Hippocampal formation (tissue), 2 donors: ENCODE results near the gene CFAP45.

ENCODE experiments used
- DNase-seq, 2 donors: peaks; one replicate each; lab custom pipeline; 2025; lab: John Stamatoyannopoulos, UW

CFAP45 gene

GRCh38 chr1:159936273-159936904 is 36.4 kb upstream of the CFAP45 start:
- peak in 1 of 2 donors; percentile 28 for DNase-seq

- DNase-seq, result no peak
These were observed 35.8 kb upstream of the CFAP45 start for GRCh38 chr1:159935719-159936272.

- no peak for DNase-seq
These were observed 35.3 kb upstream of the CFAP45 start for GRCh38 chr1:159935305-159935704.

GRCh38 chr1:159934136-159935039 is 34.4 kb upstream of the CFAP45 start:
- no peak for DNase-seq

DNA sequence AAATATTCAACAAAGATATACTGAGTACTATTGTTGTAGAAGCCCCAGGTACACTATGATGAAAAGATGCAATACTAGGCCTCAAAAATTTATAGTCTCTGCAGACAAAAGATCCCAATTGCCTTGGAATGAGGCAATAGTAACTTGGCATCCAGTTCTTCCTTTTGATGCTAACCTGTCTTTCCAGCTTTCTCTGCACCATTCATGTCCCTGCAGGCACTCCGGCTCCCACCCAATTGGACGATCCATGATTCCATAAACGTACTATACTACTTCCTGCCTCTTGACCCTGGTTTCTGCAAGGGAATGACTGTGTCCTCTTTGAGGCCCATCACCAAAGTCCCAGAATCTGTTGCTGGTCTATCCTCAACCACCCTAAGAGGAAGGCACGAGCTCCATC is 33.4 kb upstream of the CFAP45 start:
- no peak for DNase-seq

DNA sequence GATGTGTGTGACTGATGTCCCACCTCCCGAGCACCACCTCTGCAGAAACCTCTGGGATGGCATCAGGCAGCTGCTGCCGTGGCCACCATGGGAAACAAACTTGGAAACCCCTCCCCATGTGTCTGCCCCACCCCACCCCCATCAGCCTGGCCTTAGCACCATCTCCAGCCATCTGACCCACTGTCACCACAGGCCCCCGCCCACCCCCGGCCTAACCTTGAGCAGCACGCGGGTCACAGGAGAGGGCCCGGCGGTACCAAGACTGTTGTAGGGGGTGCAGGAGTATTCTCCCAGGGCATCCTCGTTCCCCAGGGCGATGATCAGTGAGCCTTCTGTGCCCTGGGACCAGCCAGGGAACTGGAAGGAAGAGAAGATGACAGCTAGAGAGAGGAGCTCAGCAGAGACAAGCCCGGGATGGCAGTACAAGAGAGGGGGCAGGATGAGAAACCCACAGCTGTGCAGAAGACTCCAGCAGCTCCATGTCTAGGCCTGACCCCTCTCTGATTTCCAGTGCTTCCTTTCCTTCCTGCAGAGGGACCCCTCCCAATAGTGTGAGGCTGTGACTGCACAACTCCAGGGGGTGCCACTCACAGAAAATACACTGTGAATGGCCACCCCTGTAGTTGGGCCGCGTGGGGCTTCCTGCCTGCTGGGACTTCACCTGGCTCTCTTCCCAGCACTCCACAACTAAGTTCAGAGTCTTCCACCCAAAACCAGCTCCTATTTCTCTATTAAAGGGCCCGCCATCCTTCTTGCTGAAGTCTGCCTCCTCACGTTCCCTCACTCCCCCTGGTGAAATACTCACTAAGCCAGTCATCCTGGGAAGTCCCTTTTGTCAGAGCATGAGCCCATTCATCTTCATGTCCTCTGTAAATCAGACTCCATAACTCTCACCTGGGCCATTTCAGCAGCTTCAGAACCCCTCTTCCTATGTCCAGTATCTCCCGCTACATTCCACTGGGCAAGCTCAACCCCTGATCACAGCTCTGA is 32.6 kb upstream of the CFAP45 start:
- DNase-seq, result no peak

DNA sequence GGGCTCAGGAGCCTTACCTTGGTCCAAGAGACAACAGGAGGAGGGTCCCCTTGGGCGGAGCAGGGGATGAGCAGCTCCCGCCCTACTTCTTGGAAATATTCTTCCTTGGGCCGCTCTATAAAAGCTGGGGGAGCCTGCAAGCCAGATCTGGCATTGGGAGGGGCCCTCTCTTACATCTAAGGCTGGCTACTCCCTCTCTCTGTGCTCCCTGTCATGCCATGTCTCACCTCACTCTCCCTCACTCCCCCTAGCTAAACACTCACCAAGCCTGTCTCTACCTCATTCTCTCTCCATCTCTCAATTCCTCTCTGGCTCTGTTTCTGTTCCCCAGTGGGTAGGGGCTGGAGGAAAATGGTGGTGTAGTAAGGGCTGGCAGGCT is 31.8 kb upstream of the CFAP45 start:
- DNase-seq, result no peak

GRCh38 chr1:159931101-159931794 is 31.3 kb upstream of the CFAP45 start:
- no peak for DNase-seq

- no peak for DNase-seq
These were observed 30.7 kb upstream of the CFAP45 start for GRCh38 chr1:159930634-159931033.

- DNase-seq, result no peak
These were observed 30.3 kb upstream of the CFAP45 start for GRCh38 chr1:159930216-159930615.

GRCh38 chr1:159929155-159930051 is 29.4 kb upstream of the CFAP45 start:
- DNase-seq, result no peak

DNA sequence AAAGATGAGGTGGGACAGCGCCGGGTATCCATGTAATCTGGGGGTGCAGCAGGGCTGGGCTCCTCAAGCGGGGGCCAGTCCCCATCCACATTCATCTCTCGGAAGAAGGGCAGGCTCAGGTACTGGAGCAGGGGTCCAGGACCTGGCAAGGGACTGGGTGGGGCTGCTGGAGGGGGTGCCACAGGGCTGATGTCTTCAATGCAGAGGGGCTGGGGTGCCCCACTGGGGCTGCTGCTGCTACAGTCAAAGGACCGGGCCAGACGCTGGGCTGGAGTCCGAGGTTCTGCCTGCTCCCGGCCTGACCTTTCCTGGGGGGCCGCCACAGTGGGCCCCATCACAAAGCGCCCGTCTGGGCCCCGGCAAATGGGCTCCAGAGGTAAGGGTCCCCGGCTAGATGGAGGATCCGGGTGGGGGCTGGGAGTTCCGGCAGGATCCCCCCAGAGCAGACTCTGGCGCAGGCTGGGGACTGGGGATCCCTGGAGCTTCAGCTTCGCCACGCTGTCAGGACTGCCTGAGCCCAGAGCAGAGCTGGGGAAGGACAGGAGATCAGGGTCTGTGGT is 28.6 kb upstream of the CFAP45 start:
- DNase-seq, result no peak

GRCh38 chr1:159927849-159928431 is 28.0 kb upstream of the CFAP45 start:
- DNase-seq, result no peak

DNA sequence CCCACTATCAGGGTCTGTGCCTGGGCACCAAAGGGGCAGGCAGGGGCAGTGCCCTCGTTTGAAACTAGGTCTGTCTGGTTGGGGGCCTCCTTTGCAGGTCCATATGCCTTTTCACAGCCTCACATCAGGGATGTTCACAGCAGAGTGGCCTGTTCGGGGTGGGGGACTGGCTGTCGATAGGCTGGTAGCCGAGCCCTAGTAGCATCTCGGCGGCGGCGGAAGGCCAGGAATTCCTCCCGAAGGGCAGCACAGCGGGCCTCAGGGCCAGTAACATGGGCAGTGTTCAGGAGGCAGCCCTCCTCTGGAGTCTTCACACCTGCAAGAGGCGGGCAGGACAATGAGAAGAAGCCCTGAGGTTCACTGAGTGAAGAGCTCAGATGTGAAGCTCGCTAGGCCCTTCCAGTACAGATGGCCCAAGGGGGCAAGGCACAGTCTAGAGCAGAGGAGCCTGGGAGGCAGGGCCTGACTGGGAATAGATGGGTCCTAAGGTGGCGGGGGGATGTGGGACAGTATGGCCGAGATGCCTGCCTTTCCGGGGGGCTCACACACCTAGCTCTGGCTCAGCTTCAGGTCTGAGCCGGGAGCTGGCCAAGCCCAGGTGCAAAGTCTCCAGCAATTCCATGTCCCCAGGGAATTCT is 27.4 kb upstream of the CFAP45 start:
- DNase-seq, result no peak

DNA sequence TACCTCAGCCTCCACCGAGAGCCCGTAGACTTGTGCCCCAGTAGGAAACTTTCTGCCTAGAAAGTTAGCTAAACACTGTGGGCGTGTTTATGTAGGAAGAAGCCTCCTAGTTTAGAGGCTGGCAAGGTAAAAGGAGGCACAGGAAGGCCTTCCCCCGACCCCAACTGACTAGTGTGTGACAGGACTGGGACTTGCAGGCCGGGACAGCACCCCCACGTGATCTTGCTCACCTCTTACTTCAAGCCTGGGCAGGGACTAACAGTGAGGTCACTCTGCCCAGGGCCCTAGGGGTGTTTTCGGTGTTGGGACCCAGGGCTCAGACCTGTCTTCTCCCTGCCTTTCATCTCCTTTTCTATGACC is 25.7 kb upstream of the CFAP45 start:
- no peak for DNase-seq

DNA sequence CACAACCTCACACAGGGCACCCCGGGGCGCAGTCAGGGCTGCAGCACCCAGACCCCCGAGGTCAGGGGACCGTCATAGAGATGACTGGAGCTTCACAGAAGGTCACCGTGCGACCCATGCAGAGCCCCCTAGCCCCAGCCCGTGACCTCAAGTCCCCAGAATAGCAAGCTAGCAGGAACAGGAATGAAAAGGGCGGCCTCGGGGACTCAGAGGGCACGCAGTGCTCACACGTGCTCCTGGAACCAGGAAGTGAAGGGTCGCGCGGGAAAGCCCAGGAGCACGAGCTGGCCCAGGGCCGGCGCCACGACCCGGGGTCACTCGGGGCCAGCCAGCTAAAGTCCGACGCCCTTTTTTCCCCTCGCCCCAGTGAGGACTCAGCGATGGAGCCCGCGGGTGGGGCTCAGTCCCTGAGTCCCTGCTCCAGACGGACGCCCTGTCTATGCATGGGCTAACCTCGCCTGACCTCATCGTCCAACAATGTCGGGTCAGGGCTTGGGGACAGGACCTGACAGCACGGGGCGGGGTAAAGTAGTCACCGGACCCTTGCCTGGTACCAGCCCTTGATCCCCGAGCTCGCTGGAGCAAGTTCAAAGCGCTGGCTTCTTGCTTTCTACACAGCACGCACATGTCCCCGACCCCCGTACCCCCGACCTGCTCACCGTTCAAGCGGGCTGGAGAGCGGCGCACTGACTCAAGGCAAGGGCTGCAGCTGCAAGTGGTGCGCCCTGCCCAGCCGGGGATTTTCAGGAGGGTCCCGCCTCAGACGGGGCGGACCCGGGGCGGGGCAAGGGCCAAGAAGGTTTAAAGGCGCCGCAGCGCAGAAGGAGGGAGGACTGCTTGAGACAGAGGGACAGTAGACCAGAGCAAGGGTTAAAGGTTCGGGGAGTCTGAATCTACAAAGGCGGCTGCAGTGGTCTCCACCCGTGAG is 25.1 kb upstream of the CFAP45 start, which contains the start of gene TAGLN2:
TSS of gene TAGLN2 (minus strand) at position 717 of the 928 bp plus-strand sequence. CDS start 4,998 bp downstream, outside the sequence.
- peak in 1 of 2 donors; percentile 50 for DNase-seq

DNA sequence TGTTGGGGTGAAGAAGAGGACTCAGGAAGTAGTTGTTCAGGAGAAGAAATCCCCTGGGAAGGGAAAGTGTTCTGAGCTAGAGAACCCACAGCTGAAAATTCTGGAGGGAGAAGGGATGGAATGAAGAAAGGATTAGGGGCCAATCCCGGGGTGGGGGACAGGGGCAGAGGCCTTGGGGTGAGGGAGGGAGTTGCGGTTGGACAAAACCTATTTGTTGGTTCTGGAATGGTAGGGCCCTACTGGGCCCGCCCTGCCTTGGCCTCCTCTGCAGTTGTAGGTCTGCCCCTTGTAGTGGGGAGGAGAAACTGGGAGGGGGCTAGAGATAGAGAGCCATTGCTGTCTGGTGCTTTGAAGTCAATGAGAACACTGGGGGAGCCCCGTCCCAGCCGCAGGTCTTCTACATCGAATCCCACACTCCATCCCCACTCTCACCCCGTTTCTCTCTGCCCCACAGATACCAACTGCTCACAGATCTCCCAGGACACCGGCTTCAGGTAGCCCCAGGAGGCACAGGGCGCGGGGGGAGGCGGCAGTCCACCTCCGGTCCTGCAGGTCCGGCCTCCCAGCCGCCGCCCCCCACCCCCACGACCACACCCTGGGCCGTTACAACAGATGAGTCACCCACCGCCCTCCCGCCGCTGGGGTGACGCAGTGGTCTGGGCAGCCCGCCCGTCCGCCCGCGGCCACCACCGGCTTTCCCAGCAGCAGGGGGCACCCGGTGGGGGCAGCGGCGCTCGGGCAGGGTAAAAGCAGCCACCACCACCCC is 24.2 kb upstream of the CFAP45 start:
- peak in 1 of 2 donors; percentile 13 for DNase-seq
